Activated T-cell treated with anti-CD3 and anti-CD28 coated beads, Interleukin-2, amount 50 U/mL, for 72 hours (primary cell): ENCODE data around the gene F8. TPM values are rescaled to one million over a fixed set of nuclear protein-coding genes. Genes with fewer than 3 reads are reported as not detected.
"Not testable (repeated sequence)": the region's sequence is repeated elsewhere in the genome, so short reads cannot be mapped to it uniquely, and the experiment has no call there.

Source experiments
- ATAC-seq, 2 donors: fragments of 150-1000 bp; cut with Tn5 transposase; replicated peaks in 1 of 2; 2 replicates each; pipeline ENCODE4 v1.10.0; 2021; ENCODE audit warnings: moderate library complexity in 2 of 2, mild to moderate bottlenecking in 1 of 2
- DNase-seq, 2 donors: peaks; one replicate each; pipeline ENCODE4 v3.0.0; 2021 to 2022; ENCODE audit warnings: mixed read lengths in 1 of 2
- H3K27ac Mint-ChIP-seq: one replicate; pipeline ENCODE4 v1.8.0; 2022; ENCODE audit warnings: mild to moderate bottlenecking, moderate library complexity, mixed read lengths
- H3K27me3 Mint-ChIP-seq: one replicate; pipeline ENCODE4 v1.8.0; 2022; ENCODE audit warnings: low read depth, mixed read lengths
- H3K36me3 Mint-ChIP-seq, 2 donors: one replicate each; pipeline ENCODE4 v1.8.0; 2022; ENCODE audit warnings: mixed read lengths in 2 of 2, mild to moderate bottlenecking in 1 of 2; ENCODE audit not compliant: insufficient read depth in 2 of 2
- H3K4me1 Mint-ChIP-seq: one replicate; pipeline ENCODE4 v1.8.0; 2022; ENCODE audit warnings: low read depth, mixed read lengths
- H3K4me3 Mint-ChIP-seq, 2 donors: one replicate each; pipeline ENCODE4 v1.8.0; 2022; ENCODE audit warnings: mild to moderate bottlenecking in 2 of 2, mixed read lengths in 2 of 2, moderate library complexity in 2 of 2
- H3K9me3 Mint-ChIP-seq, 2 donors: one replicate each; pipeline ENCODE4 v1.8.0; 2022; ENCODE audit warnings: mixed read lengths in 2 of 2
- total RNA-seq, 2 donors: library from RNA; stranded (reverse); gene quantifications; one replicate each; pipeline ENCODE4 v1.2.3, GENCODE V29; 2022

F8 gene
- total RNA-seq, 2 donors from 2014 or later = 15.0 to 19.5 TPM

GRCh38 chrX:154918060-154918483 lies 104.5 kb downstream of the F8 start:
- Mint-ChIP-seq H3K4me3 (peak overlapping the region; percentile 46 to 77), H3K27me3 (peaks cover 13% of the 10 kb centered on the region), H3K9me3 (no peaks in the 10 kb centered on the region), H3K36me3 (peaks cover 0 to 2% of the 10 kb centered on the region in 2 donors), H3K27ac (no peak overlapping the region), H3K4me1 (no peaks in the 10 kb centered on the region)
- ATAC-seq = peak; percentile 42 to 65
- DNase-seq = peak; percentile 11 to 18

- DNase-seq (no peak), ATAC-seq (no peak)
- Mint-ChIP-seq H3K4me1 (no peaks in the 10 kb centered on the region), H3K27me3 (peaks cover 5% of the 10 kb centered on the region), H3K9me3 (no peaks in the 10 kb centered on the region), H3K27ac (no peak overlapping the region), H3K36me3 (peaks cover 3 to 4% of the 10 kb centered on the region in 2 donors), H3K4me3 (no peak overlapping the region)
Measured at GRCh38 chrX:154914052-154914451, 108.5 kb downstream of the F8 start.

- H3K4me3 Mint-ChIP-seq, H3K9me3 Mint-ChIP-seq, H3K4me1 Mint-ChIP-seq, H3K36me3 Mint-ChIP-seq, H3K27ac Mint-ChIP-seq, H3K27me3 Mint-ChIP-seq, ATAC-seq, DNase-seq: not testable (repeated sequence)
Measured at GRCh38 chrX:154910528-154910927, 112.0 kb downstream of the F8 start.

- H3K4me1 Mint-ChIP-seq, H3K36me3 Mint-ChIP-seq, H3K9me3 Mint-ChIP-seq, DNase-seq, H3K4me3 Mint-ChIP-seq, ATAC-seq, H3K27me3 Mint-ChIP-seq, H3K27ac Mint-ChIP-seq: not testable (repeated sequence)
Measured at GRCh38 chrX:154910048-154910447, 112.5 kb downstream of the F8 start.

- Mint-ChIP-seq H3K4me1 (no peaks in the 10 kb centered on the region), H3K9me3 (no peaks in the 10 kb centered on the region), H3K27ac (no peak overlapping the region), H3K4me3 (no peak overlapping the region), H3K36me3 (peaks cover 2 to 4% of the 10 kb centered on the region in 2 donors), H3K27me3 (peaks cover 15% of the 10 kb centered on the region)
- DNase-seq = no peak
- no peak for ATAC-seq
Measured at GRCh38 chrX:154908821-154909220, 113.7 kb downstream of the F8 start.

- no peaks in the 10 kb centered on the region for H3K4me1 Mint-ChIP-seq
- H3K4me3 Mint-ChIP-seq = no peak overlapping the region
- peaks cover 48% of the 10 kb centered on the region for H3K27me3 Mint-ChIP-seq
- no peaks in the 10 kb centered on the region for H3K9me3 Mint-ChIP-seq
- no peak for ATAC-seq
- no peak for DNase-seq
- H3K27ac Mint-ChIP-seq = no peak overlapping the region
- no peaks in the 10 kb centered on the region for H3K36me3 Mint-ChIP-seq
Measured at GRCh38 chrX:154902408-154902807, 120.1 kb downstream of the F8 start.

GRCh38 chrX:154900323-154900722 lies 122.2 kb downstream of the F8 start:
- Mint-ChIP-seq H3K36me3 (no peaks in the 10 kb centered on the region), H3K27ac (no peak overlapping the region), H3K27me3 (peaks cover 48% of the 10 kb centered on the region), H3K4me1 (no peaks in the 10 kb centered on the region), H3K4me3 (no peak overlapping the region), H3K9me3 (no peaks in the 10 kb centered on the region)
- ATAC-seq = no peak
- no peak for DNase-seq

GRCh38 chrX:154892296-154892695 lies 130.2 kb downstream of the F8 start:
- Mint-ChIP-seq H3K4me3 (no peak overlapping the region), H3K9me3 (no peaks in the 10 kb centered on the region), H3K36me3 (no peaks in the 10 kb centered on the region), H3K27me3 (no peaks in the 10 kb centered on the region), H3K4me1 (peaks cover 5% of the 10 kb centered on the region), H3K27ac (peak overlapping the region; percentile 54)
- ATAC-seq = no peak
- no peak for DNase-seq

- Mint-ChIP-seq H3K4me1 (peaks cover 5% of the 10 kb centered on the region), H3K4me3 (no peak overlapping the region), H3K27me3 (no peaks in the 10 kb centered on the region), H3K36me3 (no peaks in the 10 kb centered on the region), H3K27ac (no peak overlapping the region), H3K9me3 (no peaks in the 10 kb centered on the region)
- ATAC-seq (no peak), DNase-seq (no peak)
Measured at GRCh38 chrX:154890990-154891639, 131.4 kb downstream of the F8 start.

- not testable (repeated sequence) for DNase-seq, H3K27ac Mint-ChIP-seq, H3K36me3 Mint-ChIP-seq, H3K4me1 Mint-ChIP-seq, H3K9me3 Mint-ChIP-seq, H3K27me3 Mint-ChIP-seq, H3K4me3 Mint-ChIP-seq
- ATAC-seq = peak; percentile 59 to 68
Measured at GRCh38 chrX:154886789-154887221, 135.7 kb downstream of the F8 start.

GRCh38 chrX:154886069-154886788 lies 136.3 kb downstream of the F8 start, which contains the start of gene F8A1:
TSS of gene F8A1 (plus strand) at chrX:154886355. CDS start at chrX:154886375, 20 bp downstream.
- DNase-seq = not testable (repeated sequence)

GRCh38 chrX:154885549-154885948 lies 137.0 kb downstream of the F8 start:
- not testable (repeated sequence) for H3K27ac Mint-ChIP-seq, H3K36me3 Mint-ChIP-seq, H3K9me3 Mint-ChIP-seq, H3K4me1 Mint-ChIP-seq, H3K27me3 Mint-ChIP-seq, H3K4me3 Mint-ChIP-seq
- DNase-seq (peak; percentile 14 to 19), ATAC-seq (peak; percentile 10 to 25)

More at GRCh38 chrX:154886069-154886788, 136.3 kb downstream of the F8 start, which contains the start of gene F8A1:
- not testable (repeated sequence) for H3K36me3 Mint-ChIP-seq, H3K27ac Mint-ChIP-seq, H3K27me3 Mint-ChIP-seq, H3K4me3 Mint-ChIP-seq, H3K9me3 Mint-ChIP-seq, H3K4me1 Mint-ChIP-seq
- peak; percentile 66 to 67 for ATAC-seq

- H3K27me3 Mint-ChIP-seq, H3K4me3 Mint-ChIP-seq, H3K9me3 Mint-ChIP-seq, ATAC-seq, DNase-seq, H3K27ac Mint-ChIP-seq, H3K4me1 Mint-ChIP-seq, H3K36me3 Mint-ChIP-seq: not testable (repeated sequence)
Measured at GRCh38 chrX:154885057-154885456, 137.5 kb downstream of the F8 start.
